HG03575 (cell line): ENCODE measurements around the gene SLC7A6OS.

Experiments used
- ATAC-seq: cut with Tn5 transposase; IDR thresholded peaks from one replicate; pipeline ENCODE4 v1.9.1; 2021; ENCODE audit not compliant: unreplicated experiment, insufficient number of reproducible peaks, low FRiP score; ENCODE audit errors: extremely low read depth

The SLC7A6OS gene

DNA sequence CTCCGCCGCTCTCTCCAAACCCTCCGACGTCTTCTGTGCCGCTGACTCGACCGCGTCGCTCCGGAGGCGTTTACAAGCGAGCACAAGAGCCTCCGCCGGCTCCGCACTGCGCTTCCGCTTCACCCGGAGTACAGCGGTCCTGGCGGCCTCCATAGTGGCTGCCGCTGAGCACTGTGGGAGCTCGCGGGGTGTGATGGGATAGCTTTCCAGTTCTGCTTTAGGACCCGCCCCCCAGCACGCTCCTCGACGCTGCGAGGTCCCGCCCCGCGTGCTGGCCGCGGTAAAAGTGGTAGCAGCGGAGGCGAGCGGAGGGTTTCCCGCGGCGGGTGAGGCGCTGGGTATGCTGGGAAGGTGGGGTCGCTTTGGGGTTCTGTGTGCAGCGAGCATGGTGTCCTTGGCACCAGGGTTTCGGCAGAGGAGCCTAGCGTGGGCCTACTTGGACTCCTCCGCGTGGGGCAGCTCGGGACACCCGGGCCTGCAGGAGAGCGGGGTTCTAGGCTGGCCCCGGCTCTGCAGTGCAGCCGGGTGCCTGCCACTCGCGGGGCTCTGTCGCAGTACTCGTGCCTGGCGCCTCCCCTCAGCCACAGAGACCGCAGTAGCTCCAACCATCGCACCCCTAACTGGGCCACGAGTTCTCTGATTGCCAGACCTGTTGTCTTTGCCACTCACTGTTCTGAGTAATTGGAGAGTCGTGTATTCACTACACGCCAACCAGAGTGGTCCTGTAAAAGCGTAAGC, at the start of gene SLC7A6OS, which contains the start of gene PRMT7:
TSS of gene SLC7A6OS (minus strand) at position 173 of the 738 bp plus-strand sequence. CDS start at position 153, 20 bp downstream.
TSS of gene PRMT7 (plus strand) at position 246 of the 738 bp plus-strand sequence. CDS start 4,961 bp downstream, outside the sequence.
- ATAC-seq = peak; percentile 87

- no peak for ATAC-seq
Measured at GRCh38 chr16:68359398-68360191, 48.8 kb upstream of the SLC7A6OS start.

- ATAC-seq = no peak
Measured at GRCh38 chr16:68358951-68359350, 48.2 kb upstream of the SLC7A6OS start.

DNA sequence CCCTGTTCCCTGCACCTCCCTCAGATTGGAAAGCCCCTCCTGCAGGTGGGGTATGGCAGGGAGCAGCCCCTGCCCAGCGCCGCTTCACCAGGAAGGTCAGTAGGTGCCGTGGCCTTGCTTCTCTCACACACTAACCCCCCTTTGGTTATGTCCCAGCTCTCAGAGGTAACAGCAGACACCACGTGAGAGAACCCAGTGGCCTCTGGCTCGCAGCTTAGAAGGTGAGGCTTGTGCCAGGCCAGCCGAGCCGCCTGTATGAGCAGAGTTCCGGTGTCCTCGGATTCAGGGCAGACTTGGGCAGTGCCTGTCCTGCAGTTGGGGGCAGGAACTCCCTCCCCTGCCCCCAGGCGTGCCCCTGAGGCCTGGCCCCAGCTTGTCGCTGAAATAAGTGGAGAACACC, 47.2 kb upstream of the SLC7A6OS start:
- no peak for ATAC-seq

- ATAC-seq = no peak
Measured at GRCh38 chr16:68357521-68357922, 46.8 kb upstream of the SLC7A6OS start.

- no peak for ATAC-seq
Measured at GRCh38 chr16:68356919-68357286, 46.2 kb upstream of the SLC7A6OS start.

- no peak for ATAC-seq
Measured at GRCh38 chr16:68356249-68356918, 45.6 kb upstream of the SLC7A6OS start.

DNA sequence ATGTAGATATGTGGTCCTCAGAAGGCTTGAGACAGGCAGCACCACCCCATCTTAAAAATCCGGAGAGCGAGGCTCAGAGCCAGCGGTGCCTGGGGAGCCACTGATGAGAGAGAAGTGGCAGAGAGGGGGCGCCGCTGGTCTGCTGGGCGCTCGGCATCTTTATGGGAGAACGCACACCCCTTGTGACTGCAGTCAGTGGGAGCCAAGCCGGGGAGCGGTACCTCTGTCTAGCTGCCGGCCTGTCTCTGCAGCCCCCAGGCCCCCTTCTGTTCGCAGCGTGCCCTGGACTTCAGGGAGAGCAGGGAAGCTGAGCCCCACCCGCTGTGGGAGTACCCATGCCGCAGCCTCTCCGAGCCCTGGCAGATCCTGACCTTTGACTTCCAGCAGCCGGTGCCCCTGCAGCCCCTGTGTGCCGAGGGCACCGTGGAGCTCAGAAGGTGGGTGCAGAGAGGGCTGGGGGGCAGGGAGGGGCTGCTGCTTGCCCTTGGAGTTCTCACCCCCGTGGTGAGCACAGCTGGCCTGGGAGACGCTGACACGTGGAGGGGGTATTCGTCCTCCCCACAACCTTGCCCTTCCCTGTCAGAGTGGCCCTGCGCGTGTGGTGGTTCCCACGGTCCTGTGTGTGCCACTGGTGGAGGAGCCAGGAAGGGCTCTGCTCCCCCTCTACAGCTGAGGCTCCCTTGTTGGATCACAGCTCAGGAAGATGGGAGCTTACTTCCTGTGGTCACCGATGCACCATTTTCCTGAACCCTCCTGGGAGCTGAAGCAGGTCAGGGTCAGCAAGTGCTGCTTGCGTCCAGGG, 44.9 kb upstream of the SLC7A6OS start:
- ATAC-seq = no peak

DNA sequence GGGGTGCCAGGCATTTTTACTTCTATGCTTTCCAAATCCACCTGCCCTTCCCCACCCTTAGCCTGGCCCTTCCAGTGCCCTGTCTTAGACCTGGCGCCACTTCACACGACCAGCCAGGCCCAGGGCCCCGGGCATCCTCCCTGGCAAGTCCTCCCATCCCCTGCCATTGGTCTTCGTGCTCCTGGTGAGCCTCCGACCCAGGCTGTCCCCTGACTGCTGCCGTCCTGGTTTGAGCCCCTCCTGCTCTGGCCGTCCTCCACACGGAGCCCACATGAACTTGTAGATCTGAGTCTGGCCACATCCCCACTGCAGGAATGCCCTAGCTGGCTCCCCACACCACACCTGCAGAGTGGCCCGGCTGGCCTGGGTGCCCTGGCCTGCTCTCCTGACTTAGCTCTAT, 44.1 kb upstream of the SLC7A6OS start:
- ATAC-seq = no peak

- ATAC-seq = no peak
Measured at GRCh38 chr16:68353366-68353765, 42.6 kb upstream of the SLC7A6OS start.

- no peak for ATAC-seq
Measured at GRCh38 chr16:68351991-68352431, 41.3 kb upstream of the SLC7A6OS start.

- no peak for ATAC-seq
Measured at GRCh38 chr16:68351463-68351862, 40.7 kb upstream of the SLC7A6OS start.

GRCh38 chr16:68350813-68351350, 40.1 kb upstream of the SLC7A6OS start:
- ATAC-seq = no peak

GRCh38 chr16:68349838-68350410, 39.2 kb upstream of the SLC7A6OS start:
- ATAC-seq = no peak

DNA sequence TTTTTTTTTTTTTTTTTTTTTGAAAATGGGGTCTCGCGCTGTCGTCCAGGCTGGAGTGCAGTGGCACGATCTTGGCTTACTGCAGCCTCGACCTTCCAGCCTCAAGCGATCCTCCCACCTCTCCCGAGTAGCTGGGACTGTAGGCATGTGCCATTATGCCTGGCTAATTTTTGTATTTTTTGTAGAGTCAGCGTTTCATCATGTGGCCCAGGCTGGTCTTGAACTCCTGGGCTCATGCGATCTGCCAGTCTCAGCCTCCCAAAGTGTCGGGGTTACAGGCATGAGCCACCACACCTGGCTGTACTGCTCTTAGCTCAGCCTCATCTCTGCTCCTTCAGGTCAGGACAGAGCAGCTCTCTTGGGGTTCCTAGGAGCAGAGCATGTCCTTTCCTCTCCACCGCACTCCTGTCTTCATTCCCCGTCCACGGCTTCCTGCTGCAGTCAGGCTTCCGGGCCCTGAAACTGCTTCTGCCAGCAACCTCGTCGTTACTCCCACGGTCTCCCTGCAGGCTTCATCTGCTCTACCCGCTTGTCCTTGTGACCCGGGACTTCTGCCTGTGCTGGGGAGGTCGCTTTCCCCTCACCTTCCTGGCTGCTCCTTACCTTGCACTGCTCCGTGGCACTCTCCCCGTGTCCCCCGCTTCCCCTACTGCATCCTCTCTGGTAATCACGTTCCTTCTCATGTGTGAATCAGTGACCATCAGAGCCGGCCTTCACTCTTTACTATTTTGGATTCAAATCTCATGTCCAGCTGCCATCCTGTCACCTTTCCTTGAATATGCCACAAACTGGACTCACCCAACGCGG, 38.1 kb upstream of the SLC7A6OS start:
- ATAC-seq = no peak

GRCh38 chr16:68347605-68348004, 36.9 kb upstream of the SLC7A6OS start:
- no peak for ATAC-seq

GRCh38 chr16:68346892-68347480, 36.2 kb upstream of the SLC7A6OS start:
- ATAC-seq = no peak
